Activated CD4-positive, alpha-beta T cell treated with anti-CD3 and anti-CD28 coated beads, Interleukin-2, amount 10 ng/mL, durations not matched to agents 24 days and 14 days (primary cell): ENCODE results near the gene NEDD8. TPM values are rescaled to one million over a fixed set of nuclear protein-coding genes. Genes with fewer than 3 reads are reported as not detected.
"Not testable (repeated sequence)": the region's sequence is repeated elsewhere in the genome, so short reads cannot be mapped to it uniquely, and the experiment has no call there.

ENCODE experiments used
- DNase-seq: peaks from one replicate; pipeline ENCODE4 v3.0.0; 2022
- H3K27ac Mint-ChIP-seq: one replicate; pipeline ENCODE4 v1.8.0; 2022; ENCODE audit warnings: mild to moderate bottlenecking, mixed read lengths
- H3K27me3 Mint-ChIP-seq: one replicate; pipeline ENCODE4 v1.8.0; 2022; ENCODE audit warnings: mixed read lengths
- H3K36me3 Mint-ChIP-seq: one replicate; pipeline ENCODE4 v1.8.0; 2022; ENCODE audit warnings: low read depth, mild to moderate bottlenecking, mixed read lengths
- H3K4me1 Mint-ChIP-seq: one replicate; pipeline ENCODE4 v1.8.0; 2021; ENCODE audit warnings: mixed read lengths
- H3K4me3 Mint-ChIP-seq: one replicate; pipeline ENCODE4 v1.8.0; 2022; ENCODE audit warnings: mild to moderate bottlenecking, moderate library complexity, mixed read lengths
- H3K9me3 Mint-ChIP-seq: one replicate; pipeline ENCODE4 v1.8.0; 2021; ENCODE audit warnings: mixed read lengths
- intact Hi-C: fragments of 100-400 bp; cut with micrococcal nuclease; formaldehyde crosslinking; loops from one replicate; pipeline ENCODE4 v1.15.1; 2023
- total RNA-seq: library from RNA; stranded (reverse); gene quantifications from 2 replicates; pipeline ENCODE4 v1.2.3, GENCODE V29; 2022

Gene NEDD8
- total RNA-seq, 1 donor from 2014 or later: 190 TPM

GRCh38 chr14:24234095-24235005 is 2.2 kb upstream of the NEDD8 start:
- peak overlapping the region; percentile 53 for H3K4me3 Mint-ChIP-seq
- no peaks in the 10 kb centered on the region for H3K9me3 Mint-ChIP-seq
- peaks cover 52% of the 10 kb centered on the region for H3K4me1 Mint-ChIP-seq
- H3K27me3 Mint-ChIP-seq: no peaks in the 10 kb centered on the region
- intact Hi-C loops: no loop called here
- DNase-seq: no peak
- H3K36me3 Mint-ChIP-seq: peaks cover 48% of the 10 kb centered on the region
- H3K27ac Mint-ChIP-seq: no peak overlapping the region

- H3K27me3 Mint-ChIP-seq: no peaks in the 10 kb centered on the region
- H3K4me3 Mint-ChIP-seq: peak overlapping the region; percentile 92
- peaks cover 45% of the 10 kb centered on the region for H3K4me1 Mint-ChIP-seq
- H3K36me3 Mint-ChIP-seq: peaks cover 42% of the 10 kb centered on the region
- peak overlapping the region; percentile 92 for H3K27ac Mint-ChIP-seq
- intact Hi-C loops: no loop called here
- H3K9me3 Mint-ChIP-seq: no peaks in the 10 kb centered on the region
- DNase-seq: no peak
Measured at GRCh38 chr14:24233538-24233866, 1.3 kb upstream of the NEDD8 start.

GRCh38 chr14:24232645-24233537 is 724 bp upstream of the NEDD8 start, which contains the start of gene GMPR2:
GMPR2 (plus strand) TSS chr14:24232929; CDS start chr14:24233254, 325 bp downstream.
- Mint-ChIP-seq H3K27ac (peak within 1 kb of the TSS; percentile 92), H3K4me1 (peaks cover 40% of the 10 kb centered on the region), H3K36me3 (peaks cover 36% of the 10 kb centered on the region), H3K9me3 (no peaks in the 10 kb centered on the region), H3K27me3 (no peaks in the 10 kb centered on the region), H3K4me3 (peak within 1 kb of the TSS; percentile 92)
- intact Hi-C loops: loop anchor here (1.0 kb wide), 6 partner anchors 9 to 119 kb away; partner anchors contain the start of genes CHMP4A, DCAF11, DHRS1 and IPO4
- DNase-seq: peak; percentile 77

GRCh38 chr14:24231263-24232120 is 675 bp downstream of the NEDD8 start:
- Mint-ChIP-seq H3K27ac (peak overlapping the region; percentile 92), H3K36me3 (peaks cover 29% of the 10 kb centered on the region), H3K4me1 (peaks cover 42% of the 10 kb centered on the region), H3K4me3 (peak overlapping the region; percentile 92), H3K9me3 (no peaks in the 10 kb centered on the region), H3K27me3 (no peaks in the 10 kb centered on the region)
- peak; percentile 77 for DNase-seq
- intact Hi-C loops: loop anchor here (1.0 kb wide), 6 partner anchors 11 to 117 kb away; partner anchors contain the start of genes CHMP4A, DCAF11, DHRS1 and IPO4

- intact Hi-C loops: no loop called here
- H3K4me1 Mint-ChIP-seq: peaks cover 29% of the 10 kb centered on the region
- no peak overlapping the region for H3K4me3 Mint-ChIP-seq
- H3K27ac Mint-ChIP-seq: no peak overlapping the region
- no peak for DNase-seq
- H3K27me3 Mint-ChIP-seq: no peaks in the 10 kb centered on the region
- peaks cover 20% of the 10 kb centered on the region for H3K36me3 Mint-ChIP-seq
- H3K9me3 Mint-ChIP-seq: no peaks in the 10 kb centered on the region
Measured at GRCh38 chr14:24228902-24229301, 3.3 kb downstream of the NEDD8 start.

- peaks cover 18% of the 10 kb centered on the region for H3K36me3 Mint-ChIP-seq
- no peaks in the 10 kb centered on the region for H3K27me3 Mint-ChIP-seq
- intact Hi-C loops: no loop called here
- no peak overlapping the region for H3K4me3 Mint-ChIP-seq
- DNase-seq: no peak
- peaks cover 21% of the 10 kb centered on the region for H3K4me1 Mint-ChIP-seq
- H3K9me3 Mint-ChIP-seq: no peaks in the 10 kb centered on the region
- H3K27ac Mint-ChIP-seq: no peak overlapping the region
Measured at GRCh38 chr14:24226473-24226872, 5.7 kb downstream of the NEDD8 start.

GRCh38 chr14:24224618-24225071 is 7.5 kb downstream of the NEDD8 start:
- Mint-ChIP-seq H3K27me3 (no peaks in the 10 kb centered on the region), H3K27ac (no peak overlapping the region), H3K9me3 (no peaks in the 10 kb centered on the region), H3K36me3 (peaks cover 18% of the 10 kb centered on the region), H3K4me3 (no peak overlapping the region), H3K4me1 (peaks cover 14% of the 10 kb centered on the region)
- no peak for DNase-seq
- intact Hi-C loops: no loop called here

GRCh38 chr14:24222987-24223386 is 9.2 kb downstream of the NEDD8 start:
- peaks cover 18% of the 10 kb centered on the region for H3K36me3 Mint-ChIP-seq
- H3K27ac Mint-ChIP-seq, intact Hi-C loops, DNase-seq, H3K9me3 Mint-ChIP-seq, H3K4me3 Mint-ChIP-seq, H3K27me3 Mint-ChIP-seq: not testable (repeated sequence)
- peaks cover 12% of the 10 kb centered on the region for H3K4me1 Mint-ChIP-seq

- DNase-seq: no peak
- Mint-ChIP-seq H3K27ac (no peak overlapping the region), H3K4me1 (peaks cover 18% of the 10 kb centered on the region), H3K4me3 (no peak overlapping the region), H3K36me3 (peaks cover 17% of the 10 kb centered on the region), H3K9me3 (no peaks in the 10 kb centered on the region), H3K27me3 (no peaks in the 10 kb centered on the region)
- intact Hi-C loops: no loop called here
Measured at GRCh38 chr14:24219521-24219920, 12.6 kb downstream of the NEDD8 start.

- Mint-ChIP-seq H3K4me3 (no peak overlapping the region), H3K9me3 (no peaks in the 10 kb centered on the region), H3K36me3 (peaks cover 19% of the 10 kb centered on the region), H3K27ac (no peak overlapping the region), H3K27me3 (no peaks in the 10 kb centered on the region), H3K4me1 (peaks cover 21% of the 10 kb centered on the region)
- intact Hi-C loops: no loop called here
- DNase-seq: no peak
Measured at GRCh38 chr14:24219080-24219479, 13.1 kb downstream of the NEDD8 start.

- H3K9me3 Mint-ChIP-seq, H3K27me3 Mint-ChIP-seq, DNase-seq, H3K4me3 Mint-ChIP-seq: not testable (repeated sequence)
- peaks cover 28% of the 10 kb centered on the region for H3K36me3 Mint-ChIP-seq
- H3K27ac Mint-ChIP-seq: peak overlapping the region; percentile 96
- peaks cover 37% of the 10 kb centered on the region for H3K4me1 Mint-ChIP-seq
- intact Hi-C loops: loop anchor here (2.0 kb wide), 1 partner anchor 80 kb away; no protein-coding TSS in a partner anchor
Measured at GRCh38 chr14:24216876-24217275, 15.3 kb downstream of the NEDD8 start.

- DNase-seq: no peak
- H3K27ac Mint-ChIP-seq: peak overlapping the region; percentile 96
- H3K4me1 Mint-ChIP-seq: peaks cover 43% of the 10 kb centered on the region
- H3K36me3 Mint-ChIP-seq: peaks cover 33% of the 10 kb centered on the region
- intact Hi-C loops: loop anchor here (2.0 kb wide), 1 partner anchor 80 kb away; no protein-coding TSS in a partner anchor
- H3K27me3 Mint-ChIP-seq: peaks cover 2% of the 10 kb centered on the region
- no peaks in the 10 kb centered on the region for H3K9me3 Mint-ChIP-seq
- peak overlapping the region; percentile 93 for H3K4me3 Mint-ChIP-seq
Measured at GRCh38 chr14:24216345-24216699, 15.8 kb downstream of the NEDD8 start.
